SU-DHL-6 (cell line): Measurements from ENCODE around the gene DIMT1.

Experiments
- H2AFZ ChIP-seq: fragments of 200-600 bp; sonication (generic); 2 replicates; pipeline ENCODE4 v1.6.1; 2014; ENCODE audit warnings: low read depth, mild to moderate bottlenecking, moderate library complexity, mixed read lengths, antibody characterized with exemption, low read length; ENCODE audit not compliant: severe bottlenecking
- H3F3A ChIP-seq: fragments of 200-600 bp; shearing (Covaris generic); 2 replicates; pipeline ENCODE4 v1.6.0; 2016; ENCODE audit warnings: antibody characterized with exemption, mild to moderate bottlenecking; ENCODE audit not compliant: insufficient read depth
- H3K27ac ChIP-seq: fragments of 200-600 bp; sonication (generic); 2 replicates; pipeline ENCODE4 v1.5.1; 2016; ENCODE audit warnings: low read depth, mild to moderate bottlenecking, low read length, moderate library complexity, mixed read lengths
- H3K27me3 ChIP-seq: fragments of 200-600 bp; sonication (generic), shearing (Covaris generic); 2 replicates; pipeline ENCODE4 v1.6.0; 2014; ENCODE audit warnings: mild to moderate bottlenecking, low read length
- H3K36me3 ChIP-seq: fragments of 200-600 bp; sonication (generic); 2 replicates; pipeline ENCODE4 v1.6.1; 2014; ENCODE audit warnings: mild to moderate bottlenecking, low read length, mixed read lengths
- H3K4me2 ChIP-seq: fragments of 300-600, 200-600 bp; shearing (Covaris generic), sonication (generic); 2 replicates; pipeline ENCODE4 v1.6.0; 2014; ENCODE audit warnings: low read length, low read depth, mild to moderate bottlenecking; ENCODE audit not compliant: poor library complexity, severe bottlenecking
- H3K4me3 ChIP-seq: fragments of 200-600 bp; sonication (generic); 2 replicates; pipeline ENCODE4 v1.5.1; 2014; ENCODE audit warnings: antibody characterized with exemption, low read length, mild to moderate bottlenecking, mixed read lengths; ENCODE audit not compliant: insufficient read depth, poor library complexity, severe bottlenecking
- H3K79me2 ChIP-seq: fragments of 200-600 bp; sonication (generic); 2 replicates; pipeline ENCODE4 v1.6.1; 2014; ENCODE audit warnings: mild to moderate bottlenecking, low read length, moderate library complexity; ENCODE audit not compliant: insufficient read depth
- H3K9ac ChIP-seq: fragments of 200-600 bp; sonication (generic); 2 replicates; pipeline ENCODE4 v1.7.0; 2014; ENCODE audit warnings: mild to moderate bottlenecking, low read length
- H3K9me2 ChIP-seq: fragments of 200-600 bp; sonication (generic); replicated peaks from 2 replicates; pipeline ENCODE4 v1.6.1; 2014; ENCODE audit warnings: low read length; ENCODE audit not compliant: insufficient read depth
- H3K9me3 ChIP-seq: fragments of 200-600 bp; sonication (generic); 2 replicates; pipeline ENCODE4 v1.6.1; 2014; ENCODE audit warnings: low read length, mixed read lengths; ENCODE audit not compliant: insufficient read depth
- H4K20me1 ChIP-seq: fragments of 200-600 bp; sonication (generic); 2 replicates; pipeline ENCODE4 v1.6.1; 2014; ENCODE audit warnings: low read depth, mild to moderate bottlenecking, antibody characterized with exemption, low read length, moderate library complexity, mixed read lengths
- EZH2phosphoT487 ChIP-seq: fragments of 200-600 bp; sonication (generic), shearing (Covaris generic); conservative IDR thresholded peaks from 2 replicates; pipeline ENCODE4 v1.6.1; 2018; ENCODE audit warnings: mild to moderate bottlenecking, antibody characterized with exemption, low read length, moderate library complexity, mixed read lengths
- TF ChIP-seq, protein P1 (sequence below): fragments of 200-600 bp; sonication (generic); IDR thresholded peaks from one replicate; pipeline ENCODE4 v1.5.1; 2017; ENCODE audit warnings: antibody characterized with exemption, mild to moderate bottlenecking, low read length, moderate library complexity; ENCODE audit not compliant: insufficient read depth, poor library complexity, severe bottlenecking

DIMT1 gene

DNA sequence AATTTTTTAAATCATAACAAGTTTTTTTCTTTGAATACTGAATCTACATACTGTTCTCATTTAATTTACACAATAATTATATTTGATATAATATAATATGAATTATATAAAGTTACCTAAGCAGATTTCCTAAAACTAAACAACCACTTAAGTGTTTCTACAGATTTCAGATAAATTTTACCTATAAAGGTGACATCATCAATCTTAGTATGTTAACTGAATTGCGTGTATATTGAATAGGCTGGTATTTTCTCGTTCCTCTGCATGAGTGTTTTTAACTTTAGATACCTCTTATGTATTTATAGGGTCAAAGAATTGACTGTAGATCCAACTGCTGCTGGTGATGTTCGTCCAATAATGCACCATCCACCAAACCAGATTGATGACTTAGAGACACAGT is 30.3 kb downstream of the DIMT1 start:
- no peak for TF ChIP-seq EZH2phosphoT487
- TF ChIP-seq, protein P1, sequence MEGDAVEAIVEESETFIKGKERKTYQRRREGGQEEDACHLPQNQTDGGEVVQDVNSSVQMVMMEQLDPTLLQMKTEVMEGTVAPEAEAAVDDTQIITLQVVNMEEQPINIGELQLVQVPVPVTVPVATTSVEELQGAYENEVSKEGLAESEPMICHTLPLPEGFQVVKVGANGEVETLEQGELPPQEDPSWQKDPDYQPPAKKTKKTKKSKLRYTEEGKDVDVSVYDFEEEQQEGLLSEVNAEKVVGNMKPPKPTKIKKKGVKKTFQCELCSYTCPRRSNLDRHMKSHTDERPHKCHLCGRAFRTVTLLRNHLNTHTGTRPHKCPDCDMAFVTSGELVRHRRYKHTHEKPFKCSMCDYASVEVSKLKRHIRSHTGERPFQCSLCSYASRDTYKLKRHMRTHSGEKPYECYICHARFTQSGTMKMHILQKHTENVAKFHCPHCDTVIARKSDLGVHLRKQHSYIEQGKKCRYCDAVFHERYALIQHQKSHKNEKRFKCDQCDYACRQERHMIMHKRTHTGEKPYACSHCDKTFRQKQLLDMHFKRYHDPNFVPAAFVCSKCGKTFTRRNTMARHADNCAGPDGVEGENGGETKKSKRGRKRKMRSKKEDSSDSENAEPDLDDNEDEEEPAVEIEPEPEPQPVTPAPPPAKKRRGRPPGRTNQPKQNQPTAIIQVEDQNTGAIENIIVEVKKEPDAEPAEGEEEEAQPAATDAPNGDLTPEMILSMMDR = no peak
- H3K36me3 ChIP-seq = peaks cover 57% of the 10 kb centered on the region; the same call in 1 of the 2 replicates

DNA sequence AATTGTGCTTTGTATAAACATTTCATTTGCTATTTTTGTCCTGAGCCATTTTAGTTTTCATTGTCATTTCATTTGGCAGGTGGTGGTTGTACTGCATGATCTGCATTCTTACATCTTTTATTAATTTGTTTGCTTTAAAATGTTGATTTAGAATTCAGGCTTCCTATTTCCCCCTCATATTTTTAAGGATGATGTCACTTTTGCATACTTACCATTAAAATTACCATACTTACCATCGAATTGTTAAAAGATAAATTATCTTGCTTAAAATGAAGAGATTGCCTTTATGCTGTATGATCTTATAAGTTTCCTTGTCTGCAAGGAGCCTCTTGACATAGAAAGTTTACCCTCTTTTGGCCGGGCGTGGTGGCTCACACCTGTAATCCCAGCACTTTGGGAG is 31.1 kb downstream of the DIMT1 start:
- Histone ChIP-seq H3K27ac (no peak overlapping the region), H3K4me3 (no peak overlapping the region), H3F3A (peaks cover 5% of the 10 kb centered on the region; the same call in 1 of the 2 replicates), H3K79me2 (no peaks in the 10 kb centered on the region), H3K9me2 (no peaks in the 10 kb centered on the region), H3K9ac (no peak overlapping the region), H4K20me1 (no peaks in the 10 kb centered on the region), H3K4me2 (no peak overlapping the region), H2AFZ (no peak overlapping the region), H3K9me3 (no peaks in the 10 kb centered on the region), H3K27me3 (no peaks in the 10 kb centered on the region), H3K36me3 (peaks cover 58% of the 10 kb centered on the region; the same call in 1 of the 2 replicates)
- TF ChIP-seq, protein P1 = no peak
- TF ChIP-seq EZH2phosphoT487 = no peak

More for the DNA sequence above, 30.3 kb downstream of the DIMT1 start:
- peaks cover 5% of the 10 kb centered on the region; the same call in 1 of the 2 replicates for H3F3A ChIP-seq
- H3K9ac ChIP-seq = no peak overlapping the region
- no peaks in the 10 kb centered on the region for H3K9me3 ChIP-seq
- H3K27me3 ChIP-seq = no peaks in the 10 kb centered on the region
- H3K9me2 ChIP-seq = no peaks in the 10 kb centered on the region
- H2AFZ ChIP-seq = no peak overlapping the region
- H3K4me3 ChIP-seq = no peak overlapping the region
- no peak overlapping the region for H3K4me2 ChIP-seq
- H3K79me2 ChIP-seq = no peaks in the 10 kb centered on the region
- no peaks in the 10 kb centered on the region for H4K20me1 ChIP-seq
- H3K27ac ChIP-seq = no peak overlapping the region

DNA sequence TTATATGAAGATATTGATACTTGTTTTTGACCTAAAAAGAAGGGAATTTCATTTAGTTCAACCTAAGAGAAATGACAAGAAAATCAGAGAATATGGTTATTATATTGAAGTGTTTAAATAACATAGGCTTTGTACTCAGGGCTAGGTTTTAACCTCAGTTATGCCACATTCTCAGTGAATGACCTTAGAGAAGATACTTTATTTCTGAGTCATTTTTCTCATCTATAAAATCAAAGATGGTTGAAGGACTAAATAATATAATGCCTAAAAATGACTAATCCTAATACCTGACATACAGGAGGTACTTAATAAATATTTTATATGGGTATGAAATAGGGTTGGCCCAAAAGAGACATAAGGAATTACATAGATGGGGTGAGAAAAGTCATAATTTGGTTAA is 32.3 kb downstream of the DIMT1 start:
- Histone ChIP-seq H3F3A (peaks cover 5% of the 10 kb centered on the region; the same call in 1 of the 2 replicates), H3K9ac (no peak overlapping the region), H3K27me3 (no peaks in the 10 kb centered on the region), H3K4me2 (no peak overlapping the region), H3K4me3 (no peak overlapping the region), H4K20me1 (no peaks in the 10 kb centered on the region), H3K27ac (no peak overlapping the region), H3K79me2 (no peaks in the 10 kb centered on the region), H3K36me3 (peaks cover 54% of the 10 kb centered on the region; the same call in 1 of the 2 replicates), H3K9me3 (no peaks in the 10 kb centered on the region), H3K9me2 (no peaks in the 10 kb centered on the region), H2AFZ (no peak overlapping the region)
- TF ChIP-seq, protein P1 = no peak
- TF ChIP-seq EZH2phosphoT487 = no peak
